Mammary epithelial cell (primary cell): Measurements from ENCODE around the gene SDHA.
"Not testable (repeated sequence)": the region's sequence is repeated elsewhere in the genome, so short reads cannot be mapped to it uniquely, and the experiment has no call there.

Source experiments
- CTCF ChIP-seq, 2 donors: IDR thresholded peaks in 1 of 2; conservative IDR thresholded peaks in 1 of 2; 2 replicates each; pipeline ENCODE4 v1.5.1; 2011 to 2012; ENCODE audit warnings: inconsistent platforms in 2 of 2, low read length in 2 of 2, mild to moderate bottlenecking in 2 of 2, control low read depth in 1 of 2, low read depth in 1 of 2; ENCODE audit not compliant: insufficient read depth in 1 of 2; ENCODE audit errors: extremely low read depth in 1 of 2
- EZH2 ChIP-seq: IDR thresholded peaks from 2 replicates; pipeline ENCODE4 v1.6.1; 2012; ENCODE audit warnings: low read length, inconsistent platforms, borderline replicate concordance

GRCh38 chr5:273491-273890 is 55.4 kb downstream of the SDHA start:
- TF ChIP-seq CTCF (conservative IDR thresholded peaks at IDR 0.05 in 1 of 2, IDR thresholded peaks at IDR 0.05 in 1 of 2; ENCODE audit: extremely low read depth in 1 of 2, insufficient read depth in 1 of 2, low read depth in 1 of 2, low read length in 2 of 2); EZH2: not testable (repeated sequence)
